AG09319 (cell line): Measurements from ENCODE around the gene ZBTB24.

Experiments
- DNase-seq: peaks from one replicate; pipeline ENCODE4 v3.0.0-alpha.2; 2010; ENCODE audit warnings: low read depth; ENCODE audit errors: extremely low read depth
- CTCF ChIP-seq: IDR thresholded peaks from 2 replicates; pipeline ENCODE4 v1.5.1; 2011; ENCODE audit warnings: low read depth, mild to moderate bottlenecking, inconsistent platforms, low read length, moderate library complexity

Gene ZBTB24

GRCh38 chr6:109456710-109457561 is 26.1 kb downstream of the ZBTB24 start:
- TF ChIP-seq CTCF: no peak
- peak; percentile 62 for DNase-seq

- no peak for TF ChIP-seq CTCF
- no peak for DNase-seq
Observed at GRCh38 chr6:109456111-109456583, 26.9 kb downstream of the ZBTB24 start.

GRCh38 chr6:109455437-109456110 is 27.4 kb downstream of the ZBTB24 start, which contains the start of gene MICAL1:
Gene MICAL1 (minus strand): TSS chr6:109455772. CDS start chr6:109454196, 1,576 bp downstream.
- peak; percentile 21 for TF ChIP-seq CTCF
- no peak for DNase-seq

- no peak for TF ChIP-seq CTCF
- DNase-seq: no peak
Observed at GRCh38 chr6:109454496-109455436, 28.3 kb downstream of the ZBTB24 start.

- TF ChIP-seq CTCF: no peak
- no peak for DNase-seq
Observed at GRCh38 chr6:109453594-109454495, 29.2 kb downstream of the ZBTB24 start.

GRCh38 chr6:109453156-109453555 is 29.9 kb downstream of the ZBTB24 start:
- DNase-seq: no peak
- TF ChIP-seq CTCF: no peak
